ENCODE measurements around the gene LILRA1. TPM values are rescaled to one million over a fixed set of nuclear protein-coding genes. Genes with fewer than 3 reads are reported as not detected.

Gene LILRA1
- total RNA-seq, 6 experiments from 2014 or later = 0.62 to 2.7 (median 1.0) TPM

DNA sequence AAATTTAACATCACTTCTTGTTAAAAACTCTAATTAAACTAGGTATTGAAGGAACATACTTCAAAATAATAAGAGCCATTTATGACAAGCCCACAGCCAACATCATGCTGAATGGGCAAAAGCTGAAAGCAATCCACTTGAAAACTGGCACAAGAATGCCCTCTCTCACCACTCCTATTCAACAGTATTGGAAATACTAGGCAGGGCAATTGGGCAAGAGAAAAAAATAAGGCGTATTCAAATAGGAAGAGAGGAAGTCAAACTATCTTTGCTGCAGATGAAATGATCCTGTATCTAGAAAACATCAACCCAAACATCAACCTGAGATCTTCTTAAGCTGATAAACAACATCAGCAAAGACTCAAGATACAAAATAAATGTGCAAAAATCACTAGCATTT lies 21.3 kb downstream of the LILRA1 start:
- H3K27ac ChIP-seq = no peak overlapping the region
- H3K9me3 ChIP-seq = no peaks in the 10 kb centered on the region
- no peaks in the 10 kb centered on the region for H3K4me1 ChIP-seq
- 62% methylated on average over 1 of the region's 1 CpG for WGBS (ENCODE audit: insufficient coverage, low coverage, low lambda C conversion rate, missing lambda C conversion rate)
- TF ChIP-seq POLR2A (IDR thresholded peaks at IDR 0.05) = no peak
- TF ChIP-seq, protein P1, sequence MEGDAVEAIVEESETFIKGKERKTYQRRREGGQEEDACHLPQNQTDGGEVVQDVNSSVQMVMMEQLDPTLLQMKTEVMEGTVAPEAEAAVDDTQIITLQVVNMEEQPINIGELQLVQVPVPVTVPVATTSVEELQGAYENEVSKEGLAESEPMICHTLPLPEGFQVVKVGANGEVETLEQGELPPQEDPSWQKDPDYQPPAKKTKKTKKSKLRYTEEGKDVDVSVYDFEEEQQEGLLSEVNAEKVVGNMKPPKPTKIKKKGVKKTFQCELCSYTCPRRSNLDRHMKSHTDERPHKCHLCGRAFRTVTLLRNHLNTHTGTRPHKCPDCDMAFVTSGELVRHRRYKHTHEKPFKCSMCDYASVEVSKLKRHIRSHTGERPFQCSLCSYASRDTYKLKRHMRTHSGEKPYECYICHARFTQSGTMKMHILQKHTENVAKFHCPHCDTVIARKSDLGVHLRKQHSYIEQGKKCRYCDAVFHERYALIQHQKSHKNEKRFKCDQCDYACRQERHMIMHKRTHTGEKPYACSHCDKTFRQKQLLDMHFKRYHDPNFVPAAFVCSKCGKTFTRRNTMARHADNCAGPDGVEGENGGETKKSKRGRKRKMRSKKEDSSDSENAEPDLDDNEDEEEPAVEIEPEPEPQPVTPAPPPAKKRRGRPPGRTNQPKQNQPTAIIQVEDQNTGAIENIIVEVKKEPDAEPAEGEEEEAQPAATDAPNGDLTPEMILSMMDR (IDR thresholded peaks at IDR 0.05) = no peak
- H3K27me3 ChIP-seq = no peaks in the 10 kb centered on the region
- intact Hi-C loops (cut with DNase I) = no loop called here
- ATAC-seq (no peak), DNase-seq (no peak)
- H3K4me3 ChIP-seq = no peak overlapping the region
- H3K36me3 ChIP-seq = no peaks in the 10 kb centered on the region

DNA sequence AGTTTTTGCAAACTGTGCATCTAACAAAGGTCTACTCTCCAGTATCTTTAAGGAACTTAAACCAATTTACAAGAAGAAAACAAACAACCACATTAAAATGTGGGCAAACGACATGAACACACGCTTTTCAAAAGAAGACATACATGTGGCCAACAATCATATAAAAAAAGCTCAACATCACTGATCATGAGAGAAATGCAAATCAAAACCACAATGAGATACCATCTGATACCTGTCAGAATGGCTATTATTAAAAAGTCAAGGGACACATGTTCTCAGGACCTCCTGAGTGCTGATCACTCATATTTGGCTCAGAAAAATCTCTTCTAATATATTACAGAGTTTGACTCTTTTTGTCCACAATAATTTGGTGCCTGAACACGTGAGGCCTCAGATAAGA lies 22.6 kb downstream of the LILRA1 start:
- Histone ChIP-seq H3K36me3 (no peaks in the 10 kb centered on the region), H3K4me3 (no peak overlapping the region), H3K4me1 (no peaks in the 10 kb centered on the region), H3K27me3 (no peaks in the 10 kb centered on the region), H3K9me3 (no peaks in the 10 kb centered on the region), H3K27ac (no peak overlapping the region)
- DNase-seq (no peak), ATAC-seq (no peak)
- 37% methylated on average over 3 of the region's 3 CpGs for WGBS (ENCODE audit: insufficient coverage, low coverage, low lambda C conversion rate, missing lambda C conversion rate)
- TF ChIP-seq POLR2A (IDR thresholded peaks at IDR 0.05) = no peak
- TF ChIP-seq, protein P1 (IDR thresholded peaks at IDR 0.05) = no peak
- intact Hi-C loops (cut with DNase I) = no loop called here

DNA sequence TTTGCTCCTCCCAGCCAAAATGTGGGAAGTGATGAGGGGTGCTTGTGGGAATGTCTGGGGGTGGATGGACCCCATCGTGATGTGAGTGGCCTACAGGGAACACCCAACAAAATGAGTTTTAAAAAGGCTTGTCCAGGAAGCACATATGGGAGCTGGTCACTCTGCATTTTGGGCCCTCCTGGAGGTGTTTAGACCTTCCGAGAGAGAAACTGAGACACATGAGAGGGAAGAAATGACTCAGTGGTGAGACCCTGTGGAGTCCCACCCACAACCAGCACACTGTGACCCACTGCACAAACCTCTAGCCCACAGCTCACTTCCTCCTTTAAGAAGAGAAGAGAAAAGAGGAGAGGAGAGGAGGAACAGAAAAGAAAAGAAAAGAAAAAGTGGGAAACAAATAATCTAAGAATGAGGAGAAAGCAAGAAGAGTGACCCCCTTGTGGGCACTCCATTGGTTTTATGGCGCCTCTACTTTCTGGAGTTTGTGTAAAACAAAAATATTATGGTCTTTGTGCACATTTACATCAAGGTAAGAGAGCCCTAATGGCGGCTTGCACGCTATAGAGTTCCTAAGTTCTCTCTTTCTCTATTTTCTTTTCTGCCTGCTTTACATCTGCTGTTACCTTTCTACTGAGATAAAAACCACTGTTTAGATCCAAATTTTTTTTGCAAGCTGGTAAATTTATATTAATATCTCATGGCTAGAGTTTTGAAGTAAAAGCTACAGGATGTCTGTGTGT lies 23.6 kb downstream of the LILRA1 start:
- Histone ChIP-seq H3K9me3 (no peaks in the 10 kb centered on the region), H3K4me1 (no peaks in the 10 kb centered on the region), H3K36me3 (no peaks in the 10 kb centered on the region), H3K27ac (no peak overlapping the region), H3K27me3 (no peaks in the 10 kb centered on the region), H3K4me3 (peak overlapping the region in 2 of 3 donors; percentile 6 to 19)
- ATAC-seq = peak; percentile 27 to 70 (median 47)
- 30% methylated on average over 5 of the region's 5 CpGs for WGBS (ENCODE audit: insufficient coverage, low coverage, low lambda C conversion rate, missing lambda C conversion rate)
- no peak for DNase-seq
- TF ChIP-seq, protein P1 (IDR thresholded peaks at IDR 0.05) = no peak
- no peak for TF ChIP-seq POLR2A (IDR thresholded peaks at IDR 0.05)
- intact Hi-C loops (cut with DNase I) = no loop called here

DNA sequence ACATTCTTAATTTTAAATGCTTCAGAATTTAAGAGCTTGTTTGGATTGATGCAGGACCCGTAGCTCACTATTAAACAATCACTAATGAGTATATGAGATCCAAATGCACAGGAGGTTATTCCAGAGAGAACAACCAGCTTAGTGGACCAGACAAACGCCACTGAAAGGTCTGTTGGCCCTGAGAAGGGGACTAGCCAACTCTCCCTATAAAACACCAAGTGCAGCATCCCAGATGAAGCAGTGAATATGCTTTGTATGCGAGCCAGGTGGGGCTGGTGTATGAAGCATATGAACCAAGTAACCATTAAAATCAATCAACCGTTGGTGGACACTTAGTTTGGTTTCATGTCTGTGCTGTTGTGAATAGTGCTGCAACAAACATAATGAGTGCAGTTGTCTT lies 27.0 kb downstream of the LILRA1 start:
- no peak for TF ChIP-seq POLR2A (IDR thresholded peaks at IDR 0.05)
- TF ChIP-seq, protein P1 (IDR thresholded peaks at IDR 0.05) = no peak
- Histone ChIP-seq H3K27ac (no peak overlapping the region), H3K36me3 (no peaks in the 10 kb centered on the region), H3K4me3 (no peak overlapping the region), H3K4me1 (no peaks in the 10 kb centered on the region), H3K9me3 (no peaks in the 10 kb centered on the region), H3K27me3 (no peaks in the 10 kb centered on the region)
- ATAC-seq (no peak), DNase-seq (no peak)
- intact Hi-C loops (cut with DNase I) = no loop called here
- WGBS (ENCODE audit: insufficient coverage, low coverage, low lambda C conversion rate, missing lambda C conversion rate) = 64% methylated on average over 4 of the region's 4 CpGs
